GM18508 (cell line): Measurements from ENCODE around the gene TTPAL.
A peak's percentile ranks its signal among the peaks of the same experiment; 100 is the strongest.

Experiments
- ATAC-seq: cut with Tn5 transposase; IDR thresholded peaks from one replicate; pipeline ENCODE4 v1.9.1; 2021; ENCODE audit warnings: moderate number of reproducible peaks; ENCODE audit not compliant: insufficient read depth, unreplicated experiment

TTPAL gene

GRCh38 chr20:44494681-44495080, 19.0 kb downstream of the TTPAL start:
- no peak for ATAC-seq

- no peak for ATAC-seq
Measured at GRCh38 chr20:44495257-44495656, 19.6 kb downstream of the TTPAL start.

DNA sequence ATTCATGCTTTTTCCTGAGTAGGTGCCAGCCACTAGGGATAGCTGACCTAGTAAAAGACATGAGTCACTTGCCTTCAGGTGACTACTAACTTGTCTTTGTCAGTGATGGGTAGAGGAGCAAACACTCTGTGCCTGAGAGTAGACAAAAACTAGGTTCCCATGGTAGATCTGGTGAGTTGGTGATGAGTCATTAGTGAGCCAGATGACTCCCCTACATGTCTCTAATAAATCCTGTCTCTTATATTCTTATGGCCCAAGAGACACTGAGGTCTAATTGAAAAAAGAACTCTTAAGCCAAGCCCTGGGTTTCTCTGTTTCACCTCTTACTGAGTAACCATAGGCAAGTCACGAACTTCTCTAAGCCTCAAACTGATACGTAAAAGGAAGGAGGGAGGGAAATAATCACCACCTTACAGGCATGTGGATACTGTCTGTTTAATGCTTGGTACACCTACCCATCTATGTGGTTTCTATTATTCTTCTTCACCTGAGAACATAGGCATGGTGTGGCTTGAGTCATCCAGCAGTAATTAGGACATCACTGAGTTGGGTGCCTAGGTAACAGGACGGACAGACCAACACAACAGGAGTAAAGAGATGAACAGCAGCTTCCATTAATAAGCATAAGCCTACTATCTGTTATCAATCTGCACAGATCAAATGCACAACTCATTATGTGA, 20.3 kb downstream of the TTPAL start:
- no peak for ATAC-seq

DNA sequence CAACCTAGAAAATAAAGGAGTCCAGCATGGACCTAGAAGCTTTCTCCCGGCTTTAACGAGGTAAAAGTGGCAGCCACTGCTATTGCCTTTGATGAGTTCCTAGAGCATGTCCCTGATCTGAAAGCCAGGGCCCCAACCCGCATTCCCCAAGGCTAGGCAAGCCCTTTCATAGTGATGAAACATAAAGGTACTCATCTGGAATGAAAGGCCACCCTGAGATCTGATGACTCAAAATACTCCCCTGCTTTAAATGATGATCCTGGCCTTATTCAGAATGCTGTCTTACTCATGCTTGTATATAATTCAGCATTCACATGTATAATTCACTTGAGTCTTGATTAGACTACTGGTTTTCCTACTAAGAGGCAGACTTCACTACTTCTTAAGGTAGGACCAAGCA, 21.3 kb downstream of the TTPAL start:
- ATAC-seq: no peak

- no peak for ATAC-seq
Measured at GRCh38 chr20:44497761-44498160, 22.1 kb downstream of the TTPAL start.

DNA sequence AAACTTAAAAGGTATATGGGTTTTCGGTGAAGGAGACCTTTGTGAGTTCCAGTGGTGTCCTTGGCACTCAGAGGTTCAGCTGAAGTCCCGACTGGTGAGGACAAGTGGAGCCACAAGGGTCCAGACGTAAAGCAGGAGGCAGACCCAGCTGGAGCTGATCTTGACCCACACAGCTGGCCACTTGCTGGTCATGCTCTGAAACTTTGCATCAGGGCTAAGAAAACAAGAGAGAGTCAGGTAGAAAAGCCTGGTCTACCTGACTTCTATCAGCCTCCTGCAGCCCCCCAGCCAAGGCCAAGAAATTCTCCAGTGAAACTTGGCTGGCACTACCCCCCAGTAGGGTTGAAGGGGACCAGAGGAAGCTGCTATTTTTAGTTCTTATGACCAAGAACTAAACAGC, 24.5 kb downstream of the TTPAL start:
- ATAC-seq: no peak

- no peak for ATAC-seq
Measured at GRCh38 chr20:44501448-44501847, 25.8 kb downstream of the TTPAL start.

DNA sequence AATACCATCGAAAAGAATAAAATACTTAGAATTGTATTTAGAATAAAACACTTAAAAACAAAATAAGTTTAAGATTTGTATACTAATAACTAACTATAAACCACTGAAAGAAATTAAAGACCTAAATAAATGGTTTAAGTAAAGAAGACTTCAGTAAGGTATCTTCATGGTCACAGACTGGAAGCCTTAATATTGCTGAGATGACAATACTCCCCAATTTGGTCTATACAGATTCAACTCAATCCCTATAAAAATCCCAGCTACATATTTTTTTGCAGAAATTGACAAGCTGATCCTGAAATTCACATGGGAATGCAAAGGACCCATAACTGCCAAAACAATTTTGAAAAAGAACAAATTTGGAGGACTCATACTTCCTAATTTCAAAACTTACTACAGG, 27.3 kb downstream of the TTPAL start:
- no peak for ATAC-seq

GRCh38 chr20:44504402-44505307, 29.0 kb downstream of the TTPAL start:
- ATAC-seq: no peak

- no peak for ATAC-seq
Measured at GRCh38 chr20:44509762-44510161, 34.1 kb downstream of the TTPAL start.

GRCh38 chr20:44513871-44514270, 38.2 kb downstream of the TTPAL start:
- ATAC-seq: no peak

DNA sequence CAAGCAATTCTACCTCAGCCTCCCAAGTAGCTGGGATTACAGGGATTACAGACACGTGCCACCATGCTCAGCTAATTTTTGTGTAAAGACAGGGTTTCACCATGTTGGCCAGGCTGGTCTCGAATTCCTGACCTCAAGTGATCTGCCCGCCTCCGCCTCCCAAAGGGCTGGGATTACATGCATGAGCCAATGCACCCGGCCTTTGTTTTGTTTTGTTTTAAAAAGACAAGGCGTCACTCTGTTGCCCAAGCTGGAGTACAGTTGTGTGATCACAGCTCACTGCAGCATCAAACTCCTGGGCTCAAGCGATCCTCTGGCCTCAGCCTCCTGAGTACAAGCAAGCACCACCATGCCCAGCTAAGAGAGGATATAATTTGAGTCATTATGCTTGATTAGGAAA, 40.8 kb downstream of the TTPAL start:
- no peak for ATAC-seq

DNA sequence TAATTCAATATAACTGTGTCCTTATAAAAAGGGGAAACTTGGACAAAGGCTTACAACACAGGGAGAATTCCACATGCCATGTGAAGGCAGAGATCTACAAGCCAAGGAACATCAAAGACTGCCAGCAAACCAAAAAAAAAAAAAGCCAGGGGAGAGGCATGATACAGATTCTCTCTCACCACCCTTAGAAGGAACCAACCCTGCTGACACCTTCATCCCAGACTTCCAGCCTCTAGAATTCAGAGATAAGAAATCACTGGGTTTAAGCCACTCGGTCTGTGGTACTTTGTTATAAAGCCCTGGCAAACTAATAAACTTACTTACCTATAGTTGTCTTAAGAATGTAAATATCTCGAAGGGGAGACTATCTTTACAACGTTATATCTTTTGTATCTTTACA, 41.8 kb downstream of the TTPAL start:
- no peak for ATAC-seq

- ATAC-seq: no peak
Measured at GRCh38 chr20:44518248-44518647, 42.6 kb downstream of the TTPAL start.

DNA sequence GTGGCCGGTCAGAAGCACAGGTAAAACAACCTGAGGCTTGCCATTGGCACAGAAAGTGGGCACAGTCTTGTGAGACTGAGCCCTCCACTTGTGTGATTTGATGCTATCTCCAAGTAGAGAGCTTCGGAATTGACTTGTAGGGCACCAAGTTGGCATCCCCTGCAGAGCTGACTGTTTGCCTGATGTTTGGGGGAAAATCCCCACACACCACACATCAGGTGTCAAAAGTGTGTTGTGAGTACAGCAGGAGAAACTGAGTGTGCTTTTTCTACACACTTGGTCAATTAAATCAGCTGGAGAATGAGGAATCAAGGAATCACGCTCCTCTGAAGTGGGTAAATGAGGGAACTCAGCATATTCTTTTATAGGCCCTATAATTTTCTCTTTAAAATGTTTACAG, 45.2 kb downstream of the TTPAL start:
- no peak for ATAC-seq

GRCh38 chr20:44521484-44522481, 46.1 kb downstream of the TTPAL start, which contains the start of gene SERINC3:
Gene SERINC3, minus strand, starts transcription at chr20:44522070. Its CDS starts 119 bp downstream, at chr20:44521951.
- peak; percentile 79 for ATAC-seq

DNA sequence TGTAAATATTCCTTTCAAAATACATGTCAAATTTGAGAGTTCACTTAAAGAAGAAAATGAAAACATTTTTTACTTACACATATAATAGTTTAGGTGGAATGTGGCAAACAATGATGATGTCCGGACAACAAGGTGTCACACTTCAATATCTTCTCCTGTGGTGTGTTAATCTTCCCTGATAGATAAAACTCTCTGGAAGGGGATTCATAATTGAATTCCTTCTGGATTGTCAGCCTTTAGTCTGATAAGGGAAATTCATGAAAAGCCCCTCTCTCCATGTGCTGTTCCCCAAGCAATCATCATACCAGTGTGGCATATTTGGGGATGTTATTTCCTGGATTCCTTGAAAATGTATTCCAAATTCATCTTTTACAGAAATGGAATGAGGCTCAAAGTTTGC, 47.2 kb downstream of the TTPAL start:
- no peak for ATAC-seq

DNA sequence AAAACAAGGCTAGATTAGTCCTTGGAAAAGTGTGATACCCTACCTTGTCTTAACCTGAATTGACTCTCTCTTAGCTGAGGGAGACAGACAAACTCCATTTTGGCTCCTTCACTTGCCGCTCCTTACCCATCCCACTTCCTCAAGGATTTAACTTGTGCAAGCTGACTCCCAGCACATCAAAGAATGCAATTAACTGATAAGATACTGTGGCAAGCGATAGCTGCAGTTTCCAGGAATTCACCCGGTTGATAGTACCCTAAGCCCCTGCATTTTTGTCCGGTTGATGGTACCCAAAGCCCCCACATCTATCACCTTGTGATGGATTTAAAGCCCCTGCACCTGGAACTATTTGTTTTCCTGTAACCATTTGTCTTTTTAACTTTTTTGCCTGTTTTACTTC, 48.1 kb downstream of the TTPAL start:
- no peak for ATAC-seq

GRCh38 chr20:44526129-44526528, 50.5 kb downstream of the TTPAL start:
- ATAC-seq: no peak

DNA sequence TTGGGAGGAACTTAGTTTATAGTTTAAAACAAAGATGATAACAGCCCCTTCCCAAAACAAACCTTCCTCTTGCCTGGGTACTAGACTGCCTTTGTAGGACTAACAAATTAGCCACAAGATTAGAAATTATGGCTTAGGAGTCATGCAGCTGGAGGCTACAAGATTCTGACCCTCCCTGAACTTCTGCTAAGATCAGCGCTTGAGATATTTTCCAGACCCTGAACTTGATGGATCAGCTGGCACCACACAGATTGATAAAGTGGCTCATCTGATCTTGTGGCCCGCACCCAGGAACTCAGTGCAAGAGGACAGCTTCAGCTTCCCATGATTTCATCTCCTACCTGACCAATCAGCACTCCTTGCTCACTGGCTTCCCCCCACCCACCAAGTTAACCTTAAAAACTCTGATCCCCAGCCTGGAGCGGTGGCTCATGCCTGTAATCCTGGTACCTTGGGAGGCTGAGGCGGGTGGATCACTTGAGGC, 52.1 kb downstream of the TTPAL start:
- no peak for ATAC-seq
